Adrenal gland (tissue), 12 donors: ENCODE results near the gene PLA2G2F. TPM values are rescaled to one million over a fixed set of nuclear protein-coding genes. Genes with fewer than 3 reads are reported as not detected.

ENCODE experiments used
- DNase-seq, 7 donors: peaks; one replicate each; pipeline ENCODE4 v3.0.0-alpha.2; 2019 to 2020
- H3K27ac ChIP-seq, 5 donors: fragments of 200-600 bp; sonication (generic) in 4 of 5; 1 replicate in 3 of 5; 2 replicates in 2 of 5; pipeline versions ENCODE4 v1.5.1 to v1.8.0; 2016 to 2020; ENCODE audit warnings: mild to moderate bottlenecking in 1 of 5
- H3K27me3 ChIP-seq: fragments of 200-600 bp; 2 replicates; pipeline ENCODE4 v1.8.0; 2021
- H3K36me3 ChIP-seq, 2 donors: fragments of 200-600 bp; replicated peaks in 1 of 2; 1 replicate in 1 of 2; 2 replicates in 1 of 2; pipeline versions ENCODE4 v1.5.1 to v1.8.0; 2018 to 2022
- H3K4me1 ChIP-seq, 2 donors: fragments of 200-600 bp; replicated peaks in 1 of 2; 1 replicate in 1 of 2; 2 replicates in 1 of 2; pipeline versions ENCODE4 v1.5.1 to v1.8.0; 2018 to 2021
- H3K4me3 ChIP-seq, 4 donors: fragments of 200-600 bp; sonication (generic) in 3 of 4; one replicate each; pipeline ENCODE4 v1.5.1; 2016 to 2018
- H3K9me3 ChIP-seq, 3 donors: fragments of 200-600 bp; sonication (generic) in 1 of 3; replicated peaks in 1 of 3; 1 replicate in 2 of 3; 2 replicates in 1 of 3; pipeline versions ENCODE4 v1.5.1 to v1.8.0; 2016 to 2021
- CTCF ChIP-seq, 6 experiments: fragments of 450-650 bp in 4 of 6; fragments of 200-600 bp in 2 of 6; sonication (generic) in 1 of 6; IDR thresholded peaks; 1 replicate in 5 of 6; 2 replicates in 1 of 6; pipeline versions ENCODE4 v1.5.1 to v1.8.0; 2016 to 2021; ENCODE audit warnings: antibody characterized with exemption in 6 of 6, mild to moderate bottlenecking in 2 of 6, moderate library complexity in 1 of 6
- POLR2A ChIP-seq, 2 donors: fragments of 450-650 bp; IDR thresholded peaks; one replicate each; pipeline ENCODE4 v1.6.1; 2017; ENCODE audit warnings: antibody characterized with exemption in 2 of 2, mild to moderate bottlenecking in 2 of 2, moderate library complexity in 1 of 2
- WGBS, 4 donors: extraction: QIAGEN DNeasy Blood & Tissue Kit in 2 of 4; methylation state at CpG; one replicate each; pipeline versions ENCODE4 v1.1.5 to v1.1.7; 2013 to 2017; 5-methylcytosine and 5-hydroxymethylcytosine counted together
- intact Hi-C, 2 donors: fragments of 100-400 bp; cut with DNase I; formaldehyde crosslinking; loops; one replicate each; pipeline versions ENCODE4 v1.14.1 to v1.15.0; 2022 to 2023
- polyA plus RNA-seq, 3 donors: library from polyadenylated mRNA; stranded (reverse); fragments of 200-250 nt in 2 of 3; fragments of 350-450 nt in 1 of 3; fragmentation: Illumina TruSeq in 1 of 3; extraction: RNeasy Lipid Tissue Mini Kit (QIAGEN cat#74804) in 1 of 3; gene quantifications; one replicate each; pipeline ENCODE4 v1.2.3, GENCODE V29; 2013 to 2014
- total RNA-seq, 9 donors: library from RNA; depleted of rRNA in 4 of 9; stranded (reverse); fragments of >200 nt in 4 of 9; fragments of 120-200 nt in 1 of 9; fragmentation: NEBNext Ultra II Directional in 1 of 9; extraction: Animal tissue kit (Norgen Biotek cat#: 25700) in 1 of 9; gene quantifications; one replicate each; pipeline versions ENCODE4 v1.1.0 to v1.2.4, GENCODE V29; 2013 to 2023
- donor health status: healthy with polysubstance abuse.
- donor health status: Bipolar disorder and iron deficiency.
- donor health status: DM: yes; HTN: yes; CAD: no.
- donor health status: DM: no; HTN: no; CAD: no.
- donor health status: DM: no; HTN: no; CAD: no.
- donor health status: DM: yes; HTN: yes; CAD: no.

PLA2G2F gene
- total and polyA plus RNA-seq, 12 donors, result 0.08 TPM; not detected in 11

DNA sequence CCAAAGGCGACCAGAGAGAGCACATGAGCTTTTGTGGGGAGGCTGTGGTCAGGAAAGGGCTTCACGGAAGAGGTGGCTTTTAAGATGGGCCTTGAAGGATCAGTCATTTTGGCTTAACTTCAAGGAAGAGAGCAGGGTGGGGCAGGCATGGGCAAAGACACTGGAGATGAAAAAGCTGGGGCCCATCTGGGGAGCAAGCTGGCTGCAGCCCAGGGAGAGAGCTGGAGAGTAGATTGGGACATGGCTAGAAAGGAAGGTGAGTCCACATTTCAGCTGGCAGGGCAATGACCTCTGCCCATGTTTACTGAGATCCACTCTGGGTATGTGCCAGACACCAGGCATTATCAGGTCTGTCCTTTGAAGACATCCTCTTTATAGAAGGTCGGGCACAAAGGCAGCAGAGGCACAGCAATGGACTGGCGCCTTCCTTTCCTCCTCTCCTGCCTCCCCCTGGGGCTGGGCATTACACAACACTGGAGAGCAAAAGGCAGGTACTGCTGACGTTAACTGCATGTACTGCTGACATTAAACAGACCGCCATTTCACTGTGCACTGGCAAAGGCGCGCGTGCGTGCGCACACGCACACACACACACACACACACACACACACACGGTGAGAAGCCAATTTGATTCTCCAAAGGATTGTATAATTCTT lies 44.6 kb downstream of the PLA2G2F start:
- TF ChIP-seq POLR2A (IDR thresholded peaks at IDR 0.05) (no peak), CTCF (IDR thresholded peaks at IDR 0.05) (no peak)
- H3K4me3 ChIP-seq, result no peak overlapping the region
- 71 to 84% (median 77%) methylated on average over 11 to 13 of the region's 13 CpGs for WGBS, 4 donors
- H3K27me3 ChIP-seq, result no peaks in the 10 kb centered on the region
- intact Hi-C loops, result no loop called here
- peak overlapping the region in 1 of 5 donors; percentile 47 for H3K27ac ChIP-seq
- peaks cover 11 to 30% of the 10 kb centered on the region in 2 donors for H3K4me1 ChIP-seq
- DNase-seq, result peak; percentile 31 to 72 (median 64)
- H3K36me3 ChIP-seq, result no peaks in the 10 kb centered on the region
- H3K9me3 ChIP-seq, result no peaks in the 10 kb centered on the region

- peaks cover 11 to 30% of the 10 kb centered on the region in 2 donors for H3K4me1 ChIP-seq
- intact Hi-C loops, result no loop called here
These were observed 45.4 kb downstream of the PLA2G2F start for GRCh38 chr1:20184481-20184900.

GRCh38 chr1:20184997-20185833 lies 46.1 kb downstream of the PLA2G2F start:
- Histone ChIP-seq H3K9me3 (no peaks in the 10 kb centered on the region), H3K27ac (peak overlapping the region in 1 of 5 donors; percentile 66), H3K36me3 (no peaks in the 10 kb centered on the region), H3K4me1 (peaks cover 10 to 28% of the 10 kb centered on the region in 2 donors), H3K4me3 (peak overlapping the region in 1 of 4 donors; percentile 58), H3K27me3 (no peaks in the 10 kb centered on the region)
- intact Hi-C loops, result no loop called here
- TF ChIP-seq CTCF (IDR thresholded peaks at IDR 0.05), result no peak
- TF ChIP-seq POLR2A (IDR thresholded peaks at IDR 0.05), result no peak
- no peak for DNase-seq
- WGBS, 4 donors, result 57 to 67% (median 63%) methylated on average over 15 to 17 of the region's 17 CpGs

More at GRCh38 chr1:20184481-20184900, 45.4 kb downstream of the PLA2G2F start:
- H3K36me3 ChIP-seq, result no peaks in the 10 kb centered on the region
- DNase-seq, result no peak
- TF ChIP-seq CTCF (IDR thresholded peaks at IDR 0.05), result no peak
- TF ChIP-seq POLR2A (IDR thresholded peaks at IDR 0.05), result no peak
- no peak overlapping the region for H3K27ac ChIP-seq
- H3K4me3 ChIP-seq, result no peak overlapping the region
- H3K27me3 ChIP-seq, result no peaks in the 10 kb centered on the region
- no peaks in the 10 kb centered on the region for H3K9me3 ChIP-seq
- 71 to 80% (median 72%) methylated on average over 6 of the region's 6 CpGs for WGBS, 4 donors
